Esophagus (tissue), 2 donors: ENCODE data around the gene SLC16A4. TPM values are rescaled to one million over a fixed set of nuclear protein-coding genes. Genes with fewer than 3 reads are reported as not detected.

Source experiments
- H3K27ac ChIP-seq, 2 donors: one replicate each; pipeline ENCODE4 v1.5.1; 2013; ENCODE audit warnings: low read depth in 2 of 2, mild to moderate bottlenecking in 2 of 2, inconsistent platforms in 1 of 2, low read length in 1 of 2, moderate library complexity in 1 of 2
- H3K27me3 ChIP-seq, 2 donors: one replicate each; pipeline ENCODE4 v1.6.1; 2013; ENCODE audit warnings: low read length in 2 of 2, control low read depth in 1 of 2, mild to moderate bottlenecking in 1 of 2; ENCODE audit not compliant: insufficient read depth in 2 of 2, control insufficient read depth in 1 of 2
- H3K36me3 ChIP-seq, 2 donors: one replicate each; pipeline ENCODE4 v1.6.1; 2013; ENCODE audit warnings: low read length in 1 of 2; ENCODE audit not compliant: control insufficient read depth in 2 of 2, insufficient read depth in 2 of 2
- H3K4me1 ChIP-seq, 2 donors: one replicate each; pipeline ENCODE4 v1.6.1; 2013; ENCODE audit warnings: low read length in 1 of 2; ENCODE audit not compliant: control insufficient read depth in 2 of 2, insufficient read depth in 2 of 2
- H3K4me3 ChIP-seq, 2 donors: one replicate each; pipeline ENCODE4 v1.5.1; 2013; ENCODE audit warnings: low read length in 2 of 2, mild to moderate bottlenecking in 2 of 2, low read depth in 1 of 2, moderate library complexity in 1 of 2
- H3K9me3 ChIP-seq, 2 donors: one replicate each; pipeline ENCODE4 v1.6.1; 2013; ENCODE audit warnings: mild to moderate bottlenecking in 2 of 2, low read depth in 1 of 2, low read length in 1 of 2, moderate library complexity in 1 of 2; ENCODE audit not compliant: control insufficient read depth in 2 of 2, insufficient read depth in 1 of 2
- whole genome bisulfite sequencing, 2 donors: extraction: QIAGEN DNeasy Blood & Tissue Kit; methylation state at CpG; one replicate each; pipeline ENCODE4 v1.1.7; 2013; 5-methylcytosine and 5-hydroxymethylcytosine counted together
- polyA plus RNA-seq, 2 donors: library from polyadenylated mRNA; stranded (reverse); fragments of 200-250 nt; gene quantifications; one replicate each; pipeline ENCODE4 v1.2.3, GENCODE V29; 2013
- donor health status: healthy with polysubstance abuse.
- donor health status: Bipolar disorder and iron deficiency.

Gene SLC16A4
- polyA plus RNA-seq, 2 donors: 0.47 to 0.58 TPM

DNA sequence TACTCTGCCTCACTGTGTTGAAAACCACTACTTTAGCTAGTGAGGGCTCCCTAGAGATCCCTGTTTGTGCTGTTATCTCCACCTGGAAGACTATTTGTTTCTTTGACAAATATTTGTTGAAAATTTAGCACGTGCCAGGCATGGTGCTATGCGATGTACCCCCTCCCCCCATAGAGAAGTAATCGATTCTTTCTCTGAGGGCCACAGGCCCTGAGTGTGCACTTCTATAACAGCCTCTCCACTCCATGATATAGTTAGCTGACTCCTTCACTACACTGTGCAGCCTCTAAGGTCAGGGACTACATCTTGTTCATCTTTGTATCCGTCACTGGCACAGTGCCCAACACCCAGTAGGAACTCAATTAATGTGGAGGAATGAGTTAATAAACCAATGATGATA, 69.0 kb downstream of the SLC16A4 start:
- H3K27me3 ChIP-seq: no peaks in the 10 kb centered on the region
- H3K27ac ChIP-seq: no peak overlapping the region
- H3K4me3 ChIP-seq: no peak overlapping the region
- H3K36me3 ChIP-seq: no peaks in the 10 kb centered on the region
- H3K9me3 ChIP-seq: no peaks in the 10 kb centered on the region
- 62 to 75% methylated on average over 4 of the region's 4 CpGs for WGBS, 2 donors
- H3K4me1 ChIP-seq: no peaks in the 10 kb centered on the region

DNA sequence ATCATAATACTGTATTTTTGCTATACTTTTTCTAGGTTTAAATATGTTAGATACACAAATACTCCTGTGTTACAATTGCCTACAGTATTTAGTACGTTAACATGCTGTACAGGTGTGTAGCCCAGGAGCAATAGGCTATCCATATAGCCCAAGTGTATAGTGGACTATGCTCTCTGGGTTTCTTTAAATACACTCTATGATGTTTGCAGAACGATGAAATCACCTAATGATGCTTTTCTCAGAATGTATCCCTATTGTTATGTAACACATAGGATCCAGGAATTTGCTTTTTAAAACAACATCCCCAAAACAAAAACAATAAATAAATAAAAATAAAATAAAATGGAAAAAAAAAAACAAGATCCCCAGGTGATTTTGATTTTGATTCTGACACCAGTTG, 69.8 kb downstream of the SLC16A4 start:
- H3K9me3 ChIP-seq: no peaks in the 10 kb centered on the region
- H3K27ac ChIP-seq: no peak overlapping the region
- no peaks in the 10 kb centered on the region for H3K27me3 ChIP-seq
- H3K4me3 ChIP-seq: no peak overlapping the region
- WGBS, 2 donors: 83 to 90% methylated on average over 2 of the region's 2 CpGs
- no peaks in the 10 kb centered on the region for H3K36me3 ChIP-seq
- H3K4me1 ChIP-seq: no peaks in the 10 kb centered on the region

DNA sequence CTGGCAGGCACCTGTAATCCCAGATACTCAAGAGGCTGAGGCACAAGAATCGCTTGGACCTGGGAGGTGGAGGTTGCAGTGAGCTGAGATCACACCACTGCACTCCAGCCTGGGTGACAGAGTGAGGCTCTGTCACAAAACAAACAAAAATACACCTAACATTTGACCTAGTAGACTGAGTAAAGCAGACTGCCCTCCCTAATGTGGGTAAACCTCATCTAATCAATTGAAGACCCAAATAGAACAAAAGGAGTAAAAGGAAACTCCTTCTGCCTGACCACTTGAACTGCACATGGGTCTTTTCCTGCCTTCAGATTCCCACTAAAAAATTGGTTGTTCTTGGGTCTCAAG, 70.7 kb downstream of the SLC16A4 start:
- WGBS, 2 donors: 83 to 94% methylated on average over 1 of the region's 1 CpG
- Histone ChIP-seq H3K27me3 (no peaks in the 10 kb centered on the region), H3K27ac (no peak overlapping the region), H3K4me3 (no peak overlapping the region), H3K4me1 (no peaks in the 10 kb centered on the region), H3K9me3 (no peaks in the 10 kb centered on the region), H3K36me3 (no peaks in the 10 kb centered on the region)

DNA sequence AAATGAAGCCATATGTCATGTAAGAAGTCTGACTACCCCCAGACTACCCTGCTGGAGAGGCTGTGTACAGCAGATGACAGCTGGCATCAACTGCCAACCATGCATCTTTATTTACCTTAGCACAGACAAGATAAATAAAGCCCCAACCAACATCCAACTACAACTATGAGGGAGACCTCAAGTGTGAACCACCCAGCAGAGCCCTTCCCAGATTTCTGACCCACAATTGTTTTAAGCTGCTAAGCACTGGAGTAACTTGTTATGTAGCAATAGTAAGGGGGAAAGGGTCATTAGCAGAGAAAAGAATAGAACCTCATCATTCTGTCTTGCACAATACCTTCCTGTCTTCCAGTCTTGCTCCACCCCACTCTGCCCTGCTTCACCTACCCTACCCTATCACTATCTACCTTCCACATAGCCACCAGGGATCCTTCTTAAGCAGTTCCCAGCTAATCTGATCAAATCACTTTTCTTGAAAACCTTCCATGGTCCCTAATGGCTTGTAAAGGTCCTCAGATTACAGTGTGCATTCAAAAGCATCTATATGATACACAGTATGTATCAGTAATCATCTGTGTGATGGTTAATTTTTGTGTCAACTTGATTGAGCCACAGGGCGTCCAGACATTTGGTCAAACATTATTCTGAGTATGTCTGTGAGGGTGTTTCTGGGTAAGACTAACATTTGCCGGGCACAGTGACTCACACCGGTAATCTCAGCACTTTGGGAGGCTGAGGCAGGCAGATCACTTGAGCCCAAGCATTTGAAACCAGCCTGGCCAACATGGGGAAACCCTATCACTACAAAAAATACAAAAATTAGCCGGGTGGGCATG, 71.3 kb downstream of the SLC16A4 start:
- H3K27ac ChIP-seq: no peak overlapping the region
- whole genome bisulfite sequencing, 2 donors: 68 to 73% methylated on average over 4 of the region's 4 CpGs

DNA sequence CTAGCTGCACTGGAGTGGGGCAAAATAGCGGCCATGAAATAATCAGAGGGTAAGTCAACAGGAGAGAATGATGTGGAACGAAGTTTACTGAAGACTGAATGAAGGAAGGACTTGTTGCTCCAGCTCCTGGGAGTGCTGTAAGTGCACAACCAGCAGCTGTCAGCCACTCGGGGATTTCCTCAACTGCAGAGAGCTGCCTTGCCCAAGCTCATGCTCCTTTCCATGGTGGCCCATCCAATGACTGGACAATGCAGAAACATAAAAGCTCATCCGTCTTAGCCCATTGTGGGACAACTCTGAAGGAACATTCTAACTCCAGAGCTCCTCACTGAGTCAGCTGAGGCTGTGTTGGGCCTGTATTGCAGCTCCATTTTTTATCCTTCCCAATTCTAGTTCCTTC, 72.8 kb downstream of the SLC16A4 start:
- Histone ChIP-seq H3K36me3 (no peaks in the 10 kb centered on the region), H3K9me3 (no peaks in the 10 kb centered on the region), H3K4me3 (no peak overlapping the region), H3K4me1 (no peaks in the 10 kb centered on the region), H3K27ac (no peak overlapping the region), H3K27me3 (no peaks in the 10 kb centered on the region)
- 89 to 91% methylated on average over 4 of the region's 4 CpGs for WGBS, 2 donors

More for the DNA sequence above, 71.3 kb downstream of the SLC16A4 start:
- no peak overlapping the region for H3K4me3 ChIP-seq
- H3K4me1 ChIP-seq: no peaks in the 10 kb centered on the region
- H3K27me3 ChIP-seq: no peaks in the 10 kb centered on the region
- no peaks in the 10 kb centered on the region for H3K9me3 ChIP-seq
- no peaks in the 10 kb centered on the region for H3K36me3 ChIP-seq

DNA sequence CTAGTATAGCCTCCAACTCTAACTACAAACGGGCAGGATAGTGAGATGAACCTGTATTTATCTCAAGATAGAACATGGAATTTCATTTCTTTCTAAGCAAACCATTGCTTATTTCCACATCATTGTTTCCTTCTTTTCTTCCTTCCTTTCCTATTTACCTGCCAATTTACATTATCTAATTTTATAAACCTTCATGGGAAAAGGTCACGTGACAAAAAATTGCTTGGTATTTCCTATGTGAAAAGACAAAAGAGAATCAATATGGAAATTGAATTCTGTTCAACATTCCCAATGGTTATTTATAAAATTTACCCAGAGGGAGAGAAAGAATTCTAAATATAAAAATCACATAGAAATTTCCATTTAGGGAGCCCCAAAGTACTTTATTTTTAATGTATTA, 74.1 kb downstream of the SLC16A4 start:
- Histone ChIP-seq H3K36me3 (no peaks in the 10 kb centered on the region), H3K27ac (no peak overlapping the region), H3K27me3 (no peaks in the 10 kb centered on the region), H3K4me1 (peaks cover 3% of the 10 kb centered on the region in 2 donors), H3K4me3 (no peak overlapping the region), H3K9me3 (no peaks in the 10 kb centered on the region)
- WGBS, 2 donors: 84 to 85% methylated on average over 2 of the region's 2 CpGs

Other genes with a start within 250 kb of the SLC16A4 start
- under 1 TPM; 0.08 to 0.19 TPM for gene SLC6A17, start 240.5 kb downstream of the SLC16A4 start, polyA plus RNA-seq
- 1 to 10 TPM; 1.8 to 1.9 TPM for gene KCNC4, start 180.7 kb downstream of the SLC16A4 start, polyA plus RNA-seq
- 1 to 10 TPM; 2.0 to 4.8 TPM for gene RBM15, start 51.6 kb downstream of the SLC16A4 start, polyA plus RNA-seq
- gene LAMTOR5, start 16.7 kb upstream of the SLC16A4 start, polyA plus RNA-seq: 100 to 1,000 TPM; 169 to 188 TPM
- gene PROK1, start 60.1 kb upstream of the SLC16A4 start, polyA plus RNA-seq: under 1 TPM; 0.10 to 0.53 TPM
- gene KCNA10, start 128.1 kb upstream of the SLC16A4 start, polyA plus RNA-seq: not detected
- under 1 TPM; 0.06 to 0.15 TPM for gene KCNA2, start 215.3 kb upstream of the SLC16A4 start, polyA plus RNA-seq